Transverse colon (tissue), 4 donors: ENCODE results near the gene PDCD6IP.

Experiments
- EP300 ChIP-seq: sonication (generic); formaldehyde crosslinking; IDR thresholded peaks from one replicate; pipeline ENCODE4 v1.6.1; 2017; ENCODE audit warnings: antibody characterized with exemption, low read depth
- POLR2A ChIP-seq: fragments of 450-650 bp; IDR thresholded peaks from one replicate; pipeline ENCODE4 v1.6.1; 2016; ENCODE audit warnings: antibody characterized with exemption, mild to moderate bottlenecking, moderate library complexity
- POLR2AphosphoS5 ChIP-seq, 3 donors: sonication (generic); formaldehyde crosslinking; IDR thresholded peaks; one replicate each; pipeline ENCODE4 v1.6.1; 2016; ENCODE audit warnings: antibody characterized with exemption in 3 of 3
- TF ChIP-seq, protein P1 (sequence below), 5 experiments: fragments of 200-600 bp in 3 of 5; fragments of 450-650 bp in 2 of 5; sonication (generic) in 3 of 5; IDR thresholded peaks; 1 replicate in 2 of 5; 2 replicates in 3 of 5; pipeline ENCODE4 v1.5.1; 2016 to 2017; ENCODE audit warnings: antibody characterized with exemption in 5 of 5, inconsistent platforms in 3 of 5, mild to moderate bottlenecking in 2 of 5, moderate library complexity in 1 of 5

DNA sequence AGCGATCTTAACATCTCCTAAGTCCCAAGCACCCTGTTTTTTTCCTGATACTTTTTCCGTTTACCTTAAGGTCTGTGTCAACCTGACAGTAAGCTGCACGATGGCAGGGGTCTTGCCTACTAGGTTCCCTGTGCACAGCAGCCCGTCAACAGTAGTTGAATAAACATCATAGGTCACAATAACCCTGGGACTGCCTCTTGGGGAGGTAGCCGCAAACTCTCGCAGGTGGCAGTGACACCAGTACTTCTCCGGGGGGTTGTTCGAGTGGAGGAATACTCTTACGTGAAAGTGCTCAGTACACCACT, 365 bp upstream of the PDCD6IP start:
- TF ChIP-seq, protein P1, sequence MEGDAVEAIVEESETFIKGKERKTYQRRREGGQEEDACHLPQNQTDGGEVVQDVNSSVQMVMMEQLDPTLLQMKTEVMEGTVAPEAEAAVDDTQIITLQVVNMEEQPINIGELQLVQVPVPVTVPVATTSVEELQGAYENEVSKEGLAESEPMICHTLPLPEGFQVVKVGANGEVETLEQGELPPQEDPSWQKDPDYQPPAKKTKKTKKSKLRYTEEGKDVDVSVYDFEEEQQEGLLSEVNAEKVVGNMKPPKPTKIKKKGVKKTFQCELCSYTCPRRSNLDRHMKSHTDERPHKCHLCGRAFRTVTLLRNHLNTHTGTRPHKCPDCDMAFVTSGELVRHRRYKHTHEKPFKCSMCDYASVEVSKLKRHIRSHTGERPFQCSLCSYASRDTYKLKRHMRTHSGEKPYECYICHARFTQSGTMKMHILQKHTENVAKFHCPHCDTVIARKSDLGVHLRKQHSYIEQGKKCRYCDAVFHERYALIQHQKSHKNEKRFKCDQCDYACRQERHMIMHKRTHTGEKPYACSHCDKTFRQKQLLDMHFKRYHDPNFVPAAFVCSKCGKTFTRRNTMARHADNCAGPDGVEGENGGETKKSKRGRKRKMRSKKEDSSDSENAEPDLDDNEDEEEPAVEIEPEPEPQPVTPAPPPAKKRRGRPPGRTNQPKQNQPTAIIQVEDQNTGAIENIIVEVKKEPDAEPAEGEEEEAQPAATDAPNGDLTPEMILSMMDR (IDR thresholded peaks at IDR 0.05) = no peak
- TF ChIP-seq EP300 (no peak), POLR2AphosphoS5 (IDR thresholded peaks at IDR 0.05) (no peak), POLR2A (no peak)
